ENCODE data around the gene ADGRD1.

DNA sequence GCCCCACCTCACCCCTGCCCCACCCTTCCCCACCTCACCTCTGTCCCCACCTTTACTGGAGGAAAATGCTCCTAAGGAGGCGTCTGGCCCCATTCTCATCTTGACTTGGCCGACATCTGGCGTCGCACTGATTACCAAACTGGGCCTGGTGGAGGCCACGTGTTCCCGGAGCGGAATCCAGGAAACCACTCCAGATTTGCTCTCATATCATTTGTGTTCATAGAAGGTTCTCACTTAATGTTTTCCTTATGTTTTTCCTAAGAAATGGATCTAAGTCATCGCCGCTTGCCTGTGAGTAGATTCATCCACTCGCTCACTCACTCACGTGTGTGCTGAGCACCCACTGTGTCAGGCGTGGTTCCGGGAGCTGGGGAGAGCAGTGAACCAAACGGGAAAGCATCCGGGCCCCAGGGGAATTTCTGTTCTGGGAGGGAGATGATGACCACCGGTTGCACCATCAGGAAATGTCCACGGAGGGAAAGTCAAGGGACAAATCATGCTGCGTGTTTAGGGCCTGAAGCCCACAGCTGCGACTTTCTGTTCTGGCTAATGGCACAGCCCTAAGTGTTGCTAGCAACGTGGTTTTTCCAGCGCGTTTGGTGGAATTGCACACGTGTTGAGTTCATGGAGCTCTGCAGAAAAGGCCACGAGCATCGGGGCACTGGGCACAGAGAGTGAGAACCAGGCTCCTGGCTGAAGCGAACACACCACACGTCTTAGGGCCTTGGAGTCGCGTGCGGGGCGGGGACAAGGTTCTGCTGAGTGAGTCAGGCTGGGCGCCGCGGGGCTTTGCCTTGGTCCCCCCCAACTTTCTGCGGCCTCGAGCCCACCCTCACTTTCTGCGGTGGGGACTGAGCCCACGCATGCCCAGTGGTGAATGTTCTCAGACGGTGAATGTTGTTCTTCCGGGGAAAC lies 57.7 kb downstream of the ADGRD1 start:
- TF ChIP-seq SP1 (CRISPR knock-in tag; conservative IDR thresholded peaks at IDR 0.05) (no peak), ZNF671 (CRISPR knock-in tag; IDR thresholded peaks at IDR 0.05) (no peak), USF1 (CRISPR knock-in tag; IDR thresholded peaks at IDR 0.05) (no peak), MAX (CRISPR knock-in tag; IDR thresholded peaks at IDR 0.05) (no peak), CBFB (CRISPR knock-in tag; IDR thresholded peaks at IDR 0.05; ENCODE audit: low read depth) (no peak), TEAD4 (CRISPR knock-in tag; IDR thresholded peaks at IDR 0.05) (no peak)
- TF ChIP-seq, protein P1, sequence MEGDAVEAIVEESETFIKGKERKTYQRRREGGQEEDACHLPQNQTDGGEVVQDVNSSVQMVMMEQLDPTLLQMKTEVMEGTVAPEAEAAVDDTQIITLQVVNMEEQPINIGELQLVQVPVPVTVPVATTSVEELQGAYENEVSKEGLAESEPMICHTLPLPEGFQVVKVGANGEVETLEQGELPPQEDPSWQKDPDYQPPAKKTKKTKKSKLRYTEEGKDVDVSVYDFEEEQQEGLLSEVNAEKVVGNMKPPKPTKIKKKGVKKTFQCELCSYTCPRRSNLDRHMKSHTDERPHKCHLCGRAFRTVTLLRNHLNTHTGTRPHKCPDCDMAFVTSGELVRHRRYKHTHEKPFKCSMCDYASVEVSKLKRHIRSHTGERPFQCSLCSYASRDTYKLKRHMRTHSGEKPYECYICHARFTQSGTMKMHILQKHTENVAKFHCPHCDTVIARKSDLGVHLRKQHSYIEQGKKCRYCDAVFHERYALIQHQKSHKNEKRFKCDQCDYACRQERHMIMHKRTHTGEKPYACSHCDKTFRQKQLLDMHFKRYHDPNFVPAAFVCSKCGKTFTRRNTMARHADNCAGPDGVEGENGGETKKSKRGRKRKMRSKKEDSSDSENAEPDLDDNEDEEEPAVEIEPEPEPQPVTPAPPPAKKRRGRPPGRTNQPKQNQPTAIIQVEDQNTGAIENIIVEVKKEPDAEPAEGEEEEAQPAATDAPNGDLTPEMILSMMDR (IDR thresholded peaks at IDR 0.05): no peak
- TF ChIP-seq, protein P2, sequence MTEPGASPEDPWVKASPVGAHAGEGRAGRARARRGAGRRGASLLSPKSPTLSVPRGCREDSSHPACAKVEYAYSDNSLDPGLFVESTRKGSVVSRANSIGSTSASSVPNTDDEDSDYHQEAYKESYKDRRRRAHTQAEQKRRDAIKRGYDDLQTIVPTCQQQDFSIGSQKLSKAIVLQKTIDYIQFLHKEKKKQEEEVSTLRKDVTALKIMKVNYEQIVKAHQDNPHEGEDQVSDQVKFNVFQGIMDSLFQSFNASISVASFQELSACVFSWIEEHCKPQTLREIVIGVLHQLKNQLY (CRISPR knock-in tag; IDR thresholded peaks at IDR 0.05): no peak

Data from WTC11 (cell line).